BJ (cell line): ENCODE data around the gene CTCF. TPM values are rescaled to one million over a fixed set of nuclear protein-coding genes. Genes with fewer than 3 reads are reported as not detected.

Experiments
- CTCF ChIA-PET: fragments of 350-600 bp; formaldehyde crosslinking; extraction: SDS; loops from one replicate; lab custom pipeline; 2021; ENCODE audit warnings: antibody characterized with exemption, inconsistent platforms; lab: Yijun Ruan, JAX
- POLR2A ChIA-PET: fragments of 300-600 bp; sonication (Branson Sonifier 250); formaldehyde crosslinking; extraction: SDS; loops from one replicate; lab custom pipeline; 2021; ENCODE audit warnings: antibody characterized with exemption; lab: Charles Lee
- DNase-seq: peaks from one replicate; pipeline ENCODE4 v3.0.0-alpha.2; 2011; ENCODE audit warnings: low read depth
- H3K27me3 ChIP-seq: 2 replicates; pipeline ENCODE4 v1.6.0; 2011; ENCODE audit warnings: low read length; ENCODE audit not compliant: control insufficient read depth, insufficient read depth
- H3K36me3 ChIP-seq: 2 replicates; pipeline ENCODE4 v1.5.1; 2011; ENCODE audit warnings: low read length; ENCODE audit not compliant: control insufficient read depth, insufficient read depth
- H3K4me3 ChIP-seq: 2 replicates; pipeline ENCODE4 v1.5.1; 2011; ENCODE audit warnings: low read depth, mild to moderate bottlenecking, control low read depth, low read length
- polyA plus RNA-seq: library from polyadenylated mRNA; depleted of rRNA; stranded (reverse); fragments of >200 nt; gene quantifications from 2 replicates; pipeline ENCODE4 v1.2.3, GENCODE V29; 2011
- TF ChIP-seq, protein P1 (sequence below): IDR thresholded peaks from 2 replicates; pipeline ENCODE4 v1.5.1; 2011; ENCODE audit warnings: low read depth, mild to moderate bottlenecking, control low read depth, inconsistent platforms, low read length, moderate library complexity; ENCODE audit not compliant: insufficient read depth

The CTCF gene
- polyA plus RNA-seq, 1 experiment: 20.9 TPM

DNA sequence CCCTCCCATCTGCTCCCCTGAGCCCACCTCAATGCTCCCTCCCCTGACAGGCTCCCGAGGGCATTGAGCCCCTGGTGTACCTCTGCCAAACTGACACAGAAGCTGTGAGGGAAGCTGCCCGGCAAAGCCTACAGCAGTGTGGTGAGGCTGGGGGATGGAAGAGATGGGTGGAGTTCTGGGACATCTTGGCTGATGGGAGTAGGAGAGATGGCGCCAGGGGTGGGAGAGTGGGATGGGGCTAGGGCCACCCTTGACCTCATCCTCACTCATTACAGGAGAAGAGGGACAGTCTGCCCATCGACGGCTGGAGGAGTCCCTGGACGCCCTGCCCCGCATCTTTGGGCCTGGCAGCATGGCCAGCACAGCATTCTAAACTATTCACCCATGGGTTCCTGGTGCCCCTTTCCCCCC is 16.2 kb upstream of the CTCF start:
- H3K36me3 ChIP-seq: peaks cover 45% of the 10 kb centered on the region
- H3K27me3 ChIP-seq: no peaks in the 10 kb centered on the region
- DNase-seq: no peak
- ChIA-PET POLR2A (no interaction called here), CTCF (interaction anchor here (0.6 to 5.8 kb wide), 10 partner anchors 9 to 382 kb away, joined by 3 to 90 read pairs (median 4); partner anchors contain the start of gene CARMIL2)
- no peak overlapping the region for H3K4me3 ChIP-seq
- TF ChIP-seq, protein P1, sequence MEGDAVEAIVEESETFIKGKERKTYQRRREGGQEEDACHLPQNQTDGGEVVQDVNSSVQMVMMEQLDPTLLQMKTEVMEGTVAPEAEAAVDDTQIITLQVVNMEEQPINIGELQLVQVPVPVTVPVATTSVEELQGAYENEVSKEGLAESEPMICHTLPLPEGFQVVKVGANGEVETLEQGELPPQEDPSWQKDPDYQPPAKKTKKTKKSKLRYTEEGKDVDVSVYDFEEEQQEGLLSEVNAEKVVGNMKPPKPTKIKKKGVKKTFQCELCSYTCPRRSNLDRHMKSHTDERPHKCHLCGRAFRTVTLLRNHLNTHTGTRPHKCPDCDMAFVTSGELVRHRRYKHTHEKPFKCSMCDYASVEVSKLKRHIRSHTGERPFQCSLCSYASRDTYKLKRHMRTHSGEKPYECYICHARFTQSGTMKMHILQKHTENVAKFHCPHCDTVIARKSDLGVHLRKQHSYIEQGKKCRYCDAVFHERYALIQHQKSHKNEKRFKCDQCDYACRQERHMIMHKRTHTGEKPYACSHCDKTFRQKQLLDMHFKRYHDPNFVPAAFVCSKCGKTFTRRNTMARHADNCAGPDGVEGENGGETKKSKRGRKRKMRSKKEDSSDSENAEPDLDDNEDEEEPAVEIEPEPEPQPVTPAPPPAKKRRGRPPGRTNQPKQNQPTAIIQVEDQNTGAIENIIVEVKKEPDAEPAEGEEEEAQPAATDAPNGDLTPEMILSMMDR: no peak

DNA sequence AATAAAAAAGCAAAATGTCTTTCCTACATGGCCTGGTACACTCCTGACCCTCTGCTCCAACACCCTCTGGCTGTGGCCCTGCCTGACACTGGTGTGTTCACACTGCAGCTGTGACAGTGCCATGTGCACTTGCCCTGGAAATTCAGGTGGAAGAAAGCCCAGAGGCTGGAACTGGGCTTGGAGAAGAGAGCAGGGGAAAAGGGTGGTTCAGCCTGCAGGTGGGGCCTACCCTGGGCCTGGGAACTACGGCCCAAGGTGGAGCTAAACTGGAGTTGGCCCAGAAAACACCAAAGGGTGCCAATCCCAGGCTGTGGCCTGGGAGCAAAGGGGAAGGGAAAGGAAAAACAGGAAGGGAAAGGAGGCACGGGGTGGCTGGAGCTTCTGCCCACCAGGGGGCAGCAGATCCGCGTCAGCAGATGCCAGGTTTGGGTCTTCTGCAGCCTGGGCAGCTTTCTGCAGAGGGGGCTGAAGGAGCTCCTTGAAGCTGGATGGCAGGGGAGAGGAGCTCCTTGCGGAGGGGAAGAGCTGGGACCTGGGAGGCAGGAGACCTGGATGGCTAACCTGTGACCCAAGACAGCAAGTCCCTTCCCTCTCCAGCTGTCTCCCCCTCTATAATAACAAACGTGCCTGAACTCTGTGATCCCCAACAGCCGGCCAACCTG is 15.4 kb upstream of the CTCF start:
- peaks cover 38% of the 10 kb centered on the region for H3K36me3 ChIP-seq
- POLR2A ChIA-PET: no interaction called here
- CTCF ChIA-PET: interaction anchor here (0.6 to 5.9 kb wide), 31 partner anchors 10 to 381 kb away, joined by 3 to 90 read pairs (median 5); partner anchors contain the start of genes ACD, C16orf86, CARMIL2 and CTCF
- no peaks in the 10 kb centered on the region for H3K27me3 ChIP-seq
- TF ChIP-seq, protein P1: peak; percentile 95
- no peak for DNase-seq
- no peak overlapping the region for H3K4me3 ChIP-seq

DNA sequence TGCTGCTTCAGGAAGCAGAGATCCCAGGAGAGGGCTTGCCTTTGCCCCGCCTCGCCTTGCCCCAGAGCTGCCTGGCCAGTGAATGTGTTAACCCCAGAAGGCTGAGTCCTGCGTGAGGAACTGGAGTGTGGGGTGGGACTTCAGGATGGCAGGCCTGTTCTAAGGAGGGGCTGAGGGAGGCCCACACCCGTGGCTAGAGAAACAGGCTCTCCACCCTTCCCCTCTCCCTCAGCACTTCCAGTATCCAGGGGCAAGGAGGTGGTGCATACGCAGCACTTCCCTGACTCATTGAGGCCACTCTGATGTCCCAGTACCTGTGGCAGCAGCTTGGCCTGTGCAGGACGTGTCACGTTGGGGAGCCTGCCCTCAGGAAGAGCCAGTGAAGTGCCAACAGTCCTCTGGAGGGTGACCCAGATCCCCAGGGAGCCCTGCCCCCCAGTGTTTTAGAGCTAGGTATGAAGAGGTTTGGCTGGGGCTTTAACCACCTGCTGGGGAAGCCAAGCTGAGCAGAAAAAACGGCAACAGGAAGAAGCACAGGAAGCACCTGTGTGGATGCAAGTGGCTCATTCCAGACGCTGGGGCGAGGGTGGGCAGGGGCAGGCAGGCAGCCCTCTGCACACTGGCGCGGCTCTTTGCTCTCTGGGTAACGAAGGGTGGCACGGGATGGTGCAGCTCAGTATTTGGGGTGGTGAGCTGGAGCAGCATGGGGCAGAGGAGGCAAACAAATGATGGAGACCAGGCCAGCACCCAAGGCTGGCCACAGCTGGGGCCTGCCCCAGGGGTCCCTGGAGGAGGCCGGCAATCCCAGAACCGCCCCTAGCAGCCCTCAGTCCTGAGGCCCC is 14.7 kb upstream of the CTCF start:
- peaks cover 35% of the 10 kb centered on the region for H3K36me3 ChIP-seq
- no peaks in the 10 kb centered on the region for H3K27me3 ChIP-seq
- ChIA-PET POLR2A (no interaction called here), CTCF (interaction anchor here (0.7 to 5.9 kb wide), 30 partner anchors 9 to 380 kb away, joined by 3 to 90 read pairs (median 5); partner anchors contain the start of genes ACD, C16orf86, CARMIL2 and CTCF)
- no peak overlapping the region for H3K4me3 ChIP-seq
- TF ChIP-seq, protein P1: no peak
- no peak for DNase-seq

DNA sequence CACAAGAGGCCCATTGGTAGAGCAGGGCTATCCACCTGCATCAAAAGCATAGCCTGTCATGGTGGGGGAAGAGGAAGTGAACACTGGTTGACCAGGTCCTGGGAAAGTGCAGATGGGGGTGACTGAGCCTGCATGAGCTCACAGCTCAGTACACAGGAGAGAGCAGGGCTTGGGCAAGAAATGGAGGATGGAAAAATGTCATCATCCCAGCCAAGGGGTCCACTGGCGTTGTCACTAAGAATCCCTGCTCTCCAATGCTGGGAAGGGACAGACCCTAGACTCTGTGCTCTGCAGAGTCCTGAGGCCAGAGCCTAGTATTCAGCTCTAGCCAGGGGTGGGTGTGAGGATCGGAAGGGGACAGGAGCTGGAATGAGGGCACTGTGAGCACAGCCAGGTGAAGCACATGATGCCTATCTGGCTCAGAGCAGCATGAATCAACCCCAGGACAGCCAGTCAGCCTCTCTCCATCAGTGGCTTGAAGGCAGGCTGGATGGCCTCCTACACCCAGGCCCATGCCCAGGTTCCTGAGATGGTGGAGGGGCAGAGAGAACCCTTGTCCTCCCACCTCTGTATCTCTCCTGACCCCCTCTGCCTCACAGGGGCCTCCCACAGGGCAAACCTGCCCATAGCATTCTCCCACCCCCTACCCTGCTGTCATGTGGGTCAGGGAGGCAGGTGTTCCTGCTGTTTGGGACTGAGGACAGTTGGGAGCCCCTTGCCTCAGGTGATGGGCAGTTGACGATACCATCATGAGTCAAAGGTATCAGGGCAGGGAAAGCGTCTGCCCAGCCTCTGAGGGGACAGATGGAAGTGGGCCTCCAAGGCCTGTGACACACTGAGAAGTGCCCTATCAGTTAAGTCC is 13.8 kb upstream of the CTCF start:
- Histone ChIP-seq H3K27me3 (no peaks in the 10 kb centered on the region), H3K4me3 (no peak overlapping the region), H3K36me3 (peaks cover 30% of the 10 kb centered on the region)
- no peak for DNase-seq
- CTCF ChIA-PET: interaction anchor here (1.2 to 5.9 kb wide), 11 partner anchors 12 to 120 kb away, joined by 3 to 90 read pairs (median 17); partner anchors contain the start of genes C16orf86, CARMIL2, CTCF and ENKD1
- POLR2A ChIA-PET: no interaction called here
- TF ChIP-seq, protein P1: no peak
